H9 (cell line): Measurements from ENCODE around the gene ZBTB16. TPM values are rescaled to one million over a fixed set of nuclear protein-coding genes. Genes with fewer than 3 reads are reported as not detected.

ENCODE experiments used
- DNase-seq: peaks from one replicate; pipeline ENCODE4 v3.0.0-alpha.2; 2017
- H2AFZ ChIP-seq: one replicate; pipeline ENCODE4 v1.6.1; 2013; ENCODE audit warnings: mild to moderate bottlenecking, low read length, control low read depth, moderate library complexity
- H2AK5ac ChIP-seq: 2 replicates; pipeline ENCODE4 v1.6.1; 2013; ENCODE audit warnings: low read length, control low read depth, mixed read lengths; ENCODE audit not compliant: insufficient read length
- H2BK120ac ChIP-seq: one replicate; pipeline ENCODE4 v1.6.1; 2013; ENCODE audit warnings: low read depth, mild to moderate bottlenecking, low read length, control low read depth, inconsistent platforms; ENCODE audit not compliant: poor library complexity, severe bottlenecking
- H2BK12ac ChIP-seq: 2 replicates; pipeline ENCODE4 v1.6.1; 2013; ENCODE audit warnings: low read length, control low read depth, mixed read lengths, low read depth; ENCODE audit not compliant: insufficient read length
- H2BK15ac ChIP-seq: 2 replicates; pipeline ENCODE4 v1.6.1; 2013; ENCODE audit warnings: low read depth, low read length, control low read depth
- H2BK20ac ChIP-seq: one replicate; pipeline ENCODE4 v1.6.1; 2013; ENCODE audit warnings: low read depth, mild to moderate bottlenecking, low read length, control low read depth, inconsistent platforms; ENCODE audit not compliant: poor library complexity, severe bottlenecking
- H2BK5ac ChIP-seq: 2 replicates; pipeline ENCODE4 v1.6.1; 2013; ENCODE audit warnings: low read length, control low read depth, mixed read lengths; ENCODE audit not compliant: insufficient read length
- H3K14ac ChIP-seq: 2 replicates; pipeline ENCODE4 v1.6.1; 2013; ENCODE audit warnings: low read length, control low read depth; ENCODE audit not compliant: insufficient read depth
- H3K18ac ChIP-seq: 2 replicates; pipeline ENCODE4 v1.6.1; 2013; ENCODE audit warnings: low read depth, mild to moderate bottlenecking, mixed read lengths, low read length, control low read depth; ENCODE audit not compliant: insufficient read length
- H3K23ac ChIP-seq: 2 replicates; pipeline ENCODE4 v1.6.1; 2013; ENCODE audit warnings: low read length, control low read depth, mixed read lengths, low read depth; ENCODE audit not compliant: insufficient read length
- H3K23me2 ChIP-seq: 2 replicates; pipeline ENCODE4 v1.6.1; 2013; ENCODE audit warnings: low read depth, mild to moderate bottlenecking, mixed read lengths, low read length, control low read depth; ENCODE audit not compliant: insufficient read length, poor library complexity, severe bottlenecking
- H3K27ac ChIP-seq: 2 replicates; pipeline ENCODE4 v1.5.1; 2013; ENCODE audit warnings: low read length, control low read depth, mixed read lengths, low read depth; ENCODE audit not compliant: insufficient read length
- H3K27me3 ChIP-seq: 2 replicates; pipeline ENCODE4 v1.6.1; 2013; ENCODE audit warnings: low read length, control low read depth, inconsistent platforms; ENCODE audit not compliant: insufficient read depth
- H3K4ac ChIP-seq: 2 replicates; pipeline ENCODE4 v1.6.1; 2013; ENCODE audit warnings: low read depth, mild to moderate bottlenecking, control low read depth, inconsistent platforms, low read length, moderate library complexity
- H3K4me1 ChIP-seq: 2 replicates; pipeline ENCODE4 v1.6.1; 2013; ENCODE audit warnings: low read length, control low read depth, inconsistent platforms; ENCODE audit not compliant: insufficient read depth
- H3K4me2 ChIP-seq: 2 replicates; pipeline ENCODE4 v1.6.1; 2013; ENCODE audit warnings: low read length, control low read depth, mixed read lengths; ENCODE audit not compliant: insufficient read length, insufficient read depth
- H3K56ac ChIP-seq: 2 replicates; pipeline ENCODE4 v1.6.1; 2013; ENCODE audit warnings: low read depth, mild to moderate bottlenecking, mixed read lengths, low read length, control low read depth; ENCODE audit not compliant: insufficient read length
- H3K79me1 ChIP-seq: 2 replicates; pipeline ENCODE4 v1.6.1; 2013; ENCODE audit warnings: low read depth, mild to moderate bottlenecking, moderate library complexity, low read length, control low read depth, inconsistent platforms; ENCODE audit not compliant: insufficient read depth, poor library complexity, severe bottlenecking
- H3K79me2 ChIP-seq: 2 replicates; pipeline ENCODE4 v1.6.1; 2013; ENCODE audit warnings: low read length, control low read depth, inconsistent platforms; ENCODE audit not compliant: insufficient read depth
- H3K9ac ChIP-seq: 2 replicates; pipeline ENCODE4 v1.6.1; 2013; ENCODE audit warnings: low read length, control low read depth, mixed read lengths; ENCODE audit not compliant: insufficient read length; ENCODE audit errors: extremely low read depth
- H3K9me3 ChIP-seq: one replicate; pipeline ENCODE4 v1.6.1; 2013; ENCODE audit warnings: low read depth, low read length, inconsistent platforms; ENCODE audit not compliant: control insufficient read depth
- H3T11ph ChIP-seq: one replicate; pipeline ENCODE4 v1.6.1; 2013; ENCODE audit warnings: mild to moderate bottlenecking, low read length, control low read depth, inconsistent platforms
- H4K20me1 ChIP-seq: one replicate; pipeline ENCODE4 v1.6.1; 2013; ENCODE audit not compliant: control insufficient read depth, insufficient read length, insufficient read depth
- H4K5ac ChIP-seq: 2 replicates; pipeline ENCODE4 v1.6.1; 2013; ENCODE audit warnings: low read depth, mild to moderate bottlenecking, mixed read lengths, low read length, control low read depth; ENCODE audit not compliant: insufficient read length
- H4K8ac ChIP-seq: replicated peaks from 2 replicates; pipeline ENCODE4 v1.6.1; 2013; ENCODE audit warnings: low read length, control low read depth, mixed read lengths, low read depth; ENCODE audit not compliant: insufficient read length
- H4K91ac ChIP-seq: 2 replicates; pipeline ENCODE4 v1.6.1; 2013; ENCODE audit warnings: low read depth, mild to moderate bottlenecking, moderate library complexity, mixed read lengths, low read length, control low read depth; ENCODE audit not compliant: insufficient read length
- H3K27ac Mint-ChIP-seq, 3 experiments: 2 replicates in 2 of 3; 3 replicates in 1 of 3; pipeline ENCODE4 v1.8.0; 2020 to 2021; ENCODE audit warnings: mixed read lengths in 3 of 3, mild to moderate bottlenecking in 1 of 3, moderate library complexity in 1 of 3
- H3K27me3 Mint-ChIP-seq: 2 replicates; pipeline ENCODE4 v1.8.0; 2021; ENCODE audit warnings: low read depth, mild to moderate bottlenecking, moderate library complexity, mixed read lengths
- H3K36me3 Mint-ChIP-seq, 3 experiments: 2 replicates in 2 of 3; 3 replicates in 1 of 3; pipeline ENCODE4 v1.8.0; 2020 to 2021; ENCODE audit warnings: low read depth in 3 of 3, mixed read lengths in 3 of 3; ENCODE audit not compliant: insufficient read depth in 1 of 3
- H3K4me1 Mint-ChIP-seq, 2 experiments: 2 replicates each; pipeline ENCODE4 v1.8.0; 2020; ENCODE audit warnings: mixed read lengths in 2 of 2
- H3K4me3 Mint-ChIP-seq, 2 experiments: 2 replicates in 1 of 2; 3 replicates in 1 of 2; pipeline ENCODE4 v1.8.0; 2020 to 2021; ENCODE audit warnings: mild to moderate bottlenecking in 2 of 2, mixed read lengths in 2 of 2, moderate library complexity in 1 of 2
- H3K9me3 Mint-ChIP-seq, 2 experiments: 2 replicates in 1 of 2; 3 replicates in 1 of 2; pipeline ENCODE4 v1.8.0; 2020; ENCODE audit warnings: mild to moderate bottlenecking in 2 of 2, mixed read lengths in 2 of 2, moderate library complexity in 1 of 2
- CTCF ChIP-seq: fragments of 200-600 bp; sonication (generic); conservative IDR thresholded peaks from 3 replicates; pipeline ENCODE4 v1.8.0; 2021; ENCODE audit warnings: antibody characterized with exemption, mild to moderate bottlenecking
- WGBS: extraction: QIAGEN DNeasy Blood & Tissue Kit; methylation state at CpG from one replicate; pipeline ENCODE4 v1.1.7; 2013; ENCODE audit warnings: missing lambda C conversion rate, low lambda C conversion rate, mixed read lengths; ENCODE audit not compliant: insufficient read length; ENCODE audit errors: extremely low coverage; 5-methylcytosine and 5-hydroxymethylcytosine counted together
- total RNA-seq: library from RNA; stranded (reverse); gene quantifications from 2 replicates; pipeline ENCODE4 v1.2.1, GENCODE V29; 2021

Gene ZBTB16
- total RNA-seq, 1 experiment from 2014 or later: not detected

DNA sequence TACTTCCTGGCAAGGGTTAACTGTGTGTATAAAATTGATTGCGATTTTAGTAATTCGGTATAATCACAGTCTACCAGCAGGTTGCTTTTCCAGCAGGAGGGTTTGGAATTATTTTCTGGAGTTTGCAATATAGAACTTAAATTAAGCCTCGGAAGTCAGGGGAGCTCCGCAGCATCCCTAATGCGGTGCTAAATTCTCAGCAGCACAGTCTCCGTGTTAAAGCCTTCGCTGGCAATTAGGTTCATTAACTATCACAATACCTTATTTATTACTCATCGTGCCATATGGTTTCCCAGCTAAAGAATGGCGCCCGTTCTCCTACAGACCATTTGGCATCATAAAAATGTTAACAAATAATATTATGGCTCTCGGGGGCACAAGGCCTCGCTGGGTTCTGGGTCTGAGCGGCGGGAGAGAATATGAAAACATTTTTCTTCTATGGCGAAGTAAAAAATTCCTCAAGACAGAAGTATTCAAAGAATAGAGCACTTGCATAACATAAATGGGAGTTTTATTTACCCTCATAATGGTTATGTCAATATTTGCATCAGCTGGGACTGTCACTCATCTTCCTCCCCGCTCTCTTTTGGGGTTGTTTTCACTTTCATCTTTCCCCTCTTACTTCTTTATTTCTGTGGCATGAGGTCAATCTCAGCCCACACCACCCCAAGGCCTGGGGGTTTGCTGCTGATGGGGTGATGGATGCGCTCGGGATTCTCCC is 28.1 kb upstream of the ZBTB16 start:
- no CpG with 5 or more reads among the region's 18 CpGs for WGBS
- no peak overlapping the region for H3K9ac ChIP-seq
- no peaks in the 10 kb centered on the region for H3K9me3 ChIP-seq
- no peak overlapping the region for H4K91ac ChIP-seq
- peaks cover under 1 to 7% of the 10 kb centered on the region in 2 experiments; a peak in 2 of 4 replicates for H3K4me1 Mint-ChIP-seq
- TF ChIP-seq CTCF: no peak
- H4K5ac ChIP-seq: no peak overlapping the region
- no peak overlapping the region for H3K4ac ChIP-seq
- no peak overlapping the region for H3K27ac Mint-ChIP-seq
- no peak overlapping the region for H2BK12ac ChIP-seq
- no peaks in the 10 kb centered on the region for H3K27me3 ChIP-seq
- H2AK5ac ChIP-seq: no peak overlapping the region
- H3K79me2 ChIP-seq: no peaks in the 10 kb centered on the region
- H2BK5ac ChIP-seq: no peak overlapping the region
- H3K23ac ChIP-seq: no peak overlapping the region
- H3K9me3 Mint-ChIP-seq: no peaks in the 10 kb centered on the region; a peak in 1 of 5 replicates
- H2BK20ac ChIP-seq: no peak overlapping the region
- no peaks in the 10 kb centered on the region; a peak in 1 of 7 replicates for H3K36me3 Mint-ChIP-seq
- no peak overlapping the region for H3K18ac ChIP-seq
- H4K20me1 ChIP-seq: no peaks in the 10 kb centered on the region
- no peak overlapping the region for H3K56ac ChIP-seq
- no peak for DNase-seq
- H2AFZ ChIP-seq: no peak overlapping the region
- no peaks in the 10 kb centered on the region for H3K4me1 ChIP-seq
- no peak overlapping the region for H4K8ac ChIP-seq
- H2BK120ac ChIP-seq: no peak overlapping the region
- H3K4me3 Mint-ChIP-seq: no peak overlapping the region
- no peak overlapping the region for H2BK15ac ChIP-seq
- H3K4me2 ChIP-seq: no peak overlapping the region
- H3K14ac ChIP-seq: no peak overlapping the region
- no peaks in the 10 kb centered on the region for H3K79me1 ChIP-seq
- H3K23me2 ChIP-seq: peaks cover 4% of the 10 kb centered on the region
- no peak overlapping the region for H3K27ac ChIP-seq
- no peak overlapping the region for H3T11ph ChIP-seq
- H3K27me3 Mint-ChIP-seq: peaks cover 31% of the 10 kb centered on the region
